Endothelial cell of umbilical vein (primary cell): ENCODE measurements around the gene RASGRF1.

ENCODE experiments used
- CTCF ChIP-seq, 2 donors: IDR thresholded peaks; 1 replicate in 1 of 2; 2 replicates in 1 of 2; pipeline ENCODE4 v1.5.1; 2011; ENCODE audit warnings: low read length in 2 of 2, mild to moderate bottlenecking in 2 of 2, moderate library complexity in 2 of 2, control low read depth in 1 of 2, inconsistent platforms in 1 of 2, low read depth in 1 of 2; ENCODE audit not compliant: insufficient read depth in 1 of 2; ENCODE audit errors: extremely low read depth in 1 of 2
- EZH2 ChIP-seq: IDR thresholded peaks from 2 replicates; pipeline ENCODE4 v1.6.1; 2012; ENCODE audit warnings: borderline replicate concordance, low read depth, mild to moderate bottlenecking, moderate library complexity, low read length, inconsistent platforms; ENCODE audit not compliant: severe bottlenecking
- JUN ChIP-seq: IDR thresholded peaks from 2 replicates; pipeline ENCODE4 v1.6.1; 2011; ENCODE audit warnings: borderline replicate concordance, low read depth; ENCODE audit not compliant: insufficient read length, insufficient read depth
- MAX ChIP-seq: IDR thresholded peaks from 2 replicates; pipeline ENCODE4 v1.6.1; 2011; ENCODE audit not compliant: insufficient read depth, insufficient read length
- MYC ChIP-seq: IDR thresholded peaks from one replicate; pipeline ENCODE4 v1.6.1; 2011; ENCODE audit warnings: mild to moderate bottlenecking, low read depth, low read length
- POLR2A ChIP-seq: IDR thresholded peaks from 2 replicates; pipeline ENCODE4 v1.6.1; 2012; ENCODE audit warnings: low read depth, mild to moderate bottlenecking, control low read depth, low read length
- POLR2AphosphoS5 ChIP-seq: IDR thresholded peaks from 2 replicates; pipeline ENCODE4 v1.6.1; 2012; ENCODE audit warnings: low read depth, mild to moderate bottlenecking, control low read depth, low read length, moderate library complexity; ENCODE audit not compliant: insufficient read depth

- TF ChIP-seq MYC: no peak
- no peak for TF ChIP-seq CTCF (IDR thresholded peaks at IDR 0.05; ENCODE audit: extremely low read depth in 1 of 2, insufficient read depth in 1 of 2, low read depth in 1 of 2, low read length in 2 of 2)
- no peak for TF ChIP-seq POLR2A
- TF ChIP-seq EZH2: no peak
- TF ChIP-seq POLR2AphosphoS5: no peak
- TF ChIP-seq MAX: no peak
- TF ChIP-seq JUN: no peak
Measured at GRCh38 chr15:79090487-79091203, at the start of gene RASGRF1.
